ENCODE data around the gene ACAP1.

ACAP1 gene

DNA sequence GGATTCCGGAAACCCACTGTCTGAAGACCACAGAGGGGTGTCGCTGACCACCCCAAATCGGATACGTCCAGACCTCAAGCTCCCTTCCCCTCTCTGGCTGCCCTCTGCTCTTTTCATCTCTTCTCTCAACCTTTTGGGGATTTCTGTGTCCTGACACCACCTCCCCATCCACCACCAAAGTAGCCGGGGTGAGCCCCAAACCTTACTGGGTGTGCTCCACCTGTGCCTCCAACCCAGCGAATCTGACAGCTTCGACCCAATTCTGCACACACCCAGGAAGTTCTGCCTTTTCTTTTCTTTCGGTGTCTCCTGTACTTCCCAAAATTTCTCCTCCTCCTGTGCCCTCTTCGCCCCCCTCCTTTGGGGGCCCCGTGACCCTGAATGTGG lies 16.2 kb downstream of the ACAP1 start:
- peaks cover 23 to 29% of the 10 kb centered on the region in 2 experiments for H3K4me1 ChIP-seq (ENCODE audit: control insufficient read depth in 1 of 2, insufficient read depth in 1 of 2, low read depth in 1 of 2, low read length in 1 of 2)
- no peak for TF ChIP-seq CTCF (IDR thresholded peaks at IDR 0.05)
- H3K9me3 ChIP-seq = no peaks in the 10 kb centered on the region
- H3K4me3 ChIP-seq (ENCODE audit: low read depth in 1 of 2, low read length in 1 of 2) = peak overlapping the region; percentile 47 to 64
- peaks cover 61% of the 10 kb centered on the region for H3K36me3 ChIP-seq
- H3K27me3 ChIP-seq = peaks cover 10% of the 10 kb centered on the region
- no peak overlapping the region for H3K27ac ChIP-seq

DNA sequence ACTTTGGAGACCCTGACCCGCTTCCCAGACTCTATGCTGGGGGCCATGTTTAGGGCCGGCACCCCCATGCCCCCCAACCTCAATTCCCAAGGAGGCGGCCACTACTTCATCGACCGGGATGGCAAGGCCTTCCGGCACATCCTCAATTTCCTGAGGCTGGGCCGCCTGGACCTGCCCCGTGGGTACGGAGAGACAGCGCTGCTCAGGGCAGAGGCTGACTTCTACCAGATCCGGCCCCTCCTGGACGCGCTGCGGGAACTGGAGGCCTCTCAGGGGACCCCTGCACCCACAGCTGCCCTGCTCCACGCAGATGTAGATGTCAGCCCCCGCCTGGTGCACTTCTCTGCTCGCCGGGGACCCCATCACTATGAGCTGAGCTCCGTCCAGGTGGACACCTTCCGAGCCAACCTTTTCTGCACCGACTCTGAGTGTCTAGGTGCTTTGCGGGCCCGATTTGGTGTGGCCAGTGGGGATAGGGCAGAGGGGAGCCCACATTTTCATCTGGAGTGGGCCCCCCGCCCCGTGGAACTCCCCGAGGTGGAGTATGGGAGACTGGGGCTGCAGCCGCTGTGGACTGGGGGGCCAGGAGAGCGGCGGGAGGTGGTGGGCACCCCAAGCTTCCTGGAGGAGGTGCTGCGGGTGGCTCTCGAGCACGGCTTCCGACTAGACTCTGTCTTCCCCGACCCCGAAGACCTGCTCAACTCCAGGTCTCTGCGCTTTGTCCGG lies 16.7 kb downstream of the ACAP1 start:
- Histone ChIP-seq H3K4me1 (ENCODE audit: control insufficient read depth in 1 of 2, insufficient read depth in 1 of 2, low read depth in 1 of 2, low read length in 1 of 2) (peaks cover 23 to 29% of the 10 kb centered on the region in 2 experiments), H3K36me3 (peaks cover 56% of the 10 kb centered on the region), H3K4me3 (ENCODE audit: low read depth in 1 of 2, low read length in 1 of 2) (no peak overlapping the region), H3K9me3 (no peaks in the 10 kb centered on the region), H3K27ac (no peak overlapping the region), H3K27me3 (peaks cover 10% of the 10 kb centered on the region)
- no peak for TF ChIP-seq CTCF (IDR thresholded peaks at IDR 0.05)

GRCh38 chr17:7354262-7354843 lies 18.0 kb downstream of the ACAP1 start:
- Histone ChIP-seq H3K4me1 (ENCODE audit: control insufficient read depth in 1 of 2, insufficient read depth in 1 of 2, low read depth in 1 of 2, low read length in 1 of 2) (peaks cover 23 to 29% of the 10 kb centered on the region in 2 experiments), H3K27me3 (peaks cover 10% of the 10 kb centered on the region), H3K9me3 (no peaks in the 10 kb centered on the region), H3K27ac (no peak overlapping the region), H3K36me3 (peaks cover 43% of the 10 kb centered on the region), H3K4me3 (ENCODE audit: low read depth in 1 of 2, low read length in 1 of 2) (no peak overlapping the region)
- no peak for TF ChIP-seq CTCF (IDR thresholded peaks at IDR 0.05)

GRCh38 chr17:7355053-7355452 lies 18.7 kb downstream of the ACAP1 start, which contains the start of gene TMEM95:
TSS of gene TMEM95 (plus strand) at chr17:7355156. CDS start at chr17:7355205, 49 bp downstream.
- Histone ChIP-seq H3K4me3 (ENCODE audit: low read depth in 1 of 2, low read length in 1 of 2) (no peak within 1 kb of the TSS), H3K27ac (no peak within 1 kb of the TSS), H3K9me3 (no peaks in the 10 kb centered on the region), H3K27me3 (peaks cover 10% of the 10 kb centered on the region), H3K36me3 (peaks cover 36% of the 10 kb centered on the region), H3K4me1 (ENCODE audit: control insufficient read depth in 1 of 2, insufficient read depth in 1 of 2, low read depth in 1 of 2, low read length in 1 of 2) (peaks cover 20 to 29% of the 10 kb centered on the region in 2 experiments)
- no peak for TF ChIP-seq CTCF (IDR thresholded peaks at IDR 0.05)

GRCh38 chr17:7355573-7355972 lies 19.2 kb downstream of the ACAP1 start:
- Histone ChIP-seq H3K4me3 (ENCODE audit: low read depth in 1 of 2, low read length in 1 of 2) (no peak overlapping the region), H3K9me3 (no peaks in the 10 kb centered on the region), H3K27me3 (peaks cover 10% of the 10 kb centered on the region), H3K36me3 (peaks cover 31% of the 10 kb centered on the region), H3K27ac (no peak overlapping the region), H3K4me1 (ENCODE audit: control insufficient read depth in 1 of 2, insufficient read depth in 1 of 2, low read depth in 1 of 2, low read length in 1 of 2) (peaks cover 19 to 29% of the 10 kb centered on the region in 2 experiments)
- no peak for TF ChIP-seq CTCF (IDR thresholded peaks at IDR 0.05)

Data from neutrophil (primary cell).